Suprapubic skin (tissue), 4 donors: ENCODE results near the gene SRA1. TPM values are rescaled to one million over a fixed set of nuclear protein-coding genes. Genes with fewer than 3 reads are reported as not detected.

Source experiments
- DNase-seq, 2 donors: peaks; one replicate each; pipeline ENCODE4 v3.0.0-alpha.2; 2019; ENCODE audit warnings: low spot score in 2 of 2
- H3K27ac ChIP-seq: fragments of 200-600 bp; sonication (generic); one replicate; pipeline ENCODE4 v1.5.1; 2019
- H3K27me3 ChIP-seq: fragments of 200-600 bp; sonication (generic); one replicate; pipeline ENCODE4 v1.5.1; 2019
- H3K36me3 ChIP-seq: fragments of 200-600 bp; sonication (generic); one replicate; pipeline ENCODE4 v1.5.1; 2019
- H3K4me1 ChIP-seq: fragments of 200-600 bp; sonication (generic); one replicate; pipeline ENCODE4 v1.5.1; 2019
- H3K4me3 ChIP-seq: fragments of 200-600 bp; sonication (generic); one replicate; pipeline ENCODE4 v1.5.1; 2019; ENCODE audit warnings: mild to moderate bottlenecking
- H3K9me3 ChIP-seq: fragments of 200-600 bp; sonication (generic); one replicate; pipeline ENCODE4 v1.5.1; 2019
- EP300 ChIP-seq: sonication (generic); formaldehyde crosslinking; IDR thresholded peaks from one replicate; pipeline ENCODE4 v1.6.1; 2017; ENCODE audit warnings: antibody characterized with exemption
- POLR2A ChIP-seq, 2 donors: fragments of 450-650 bp; IDR thresholded peaks; one replicate each; pipeline ENCODE4 v1.6.1; 2017; ENCODE audit warnings: antibody characterized with exemption in 2 of 2, mild to moderate bottlenecking in 2 of 2, moderate library complexity in 2 of 2
- POLR2AphosphoS5 ChIP-seq, 3 donors: sonication (generic); formaldehyde crosslinking; IDR thresholded peaks; one replicate each; pipeline ENCODE4 v1.6.1; 2017; ENCODE audit warnings: antibody characterized with exemption in 3 of 3
- WGBS: methylation state at CpG from one replicate; pipeline ENCODE4 v1.1.5; 2018; 5-methylcytosine and 5-hydroxymethylcytosine counted together
- total RNA-seq, 4 donors: library from RNA; depleted of rRNA; stranded (reverse); fragments of >200 nt; gene quantifications; one replicate each; pipeline ENCODE4 v1.1.0, GENCODE V29; 2016
- TF ChIP-seq, protein P1 (sequence below), 2 donors: fragments of 200-600 bp in 1 of 2; fragments of 450-650 bp in 1 of 2; sonication (generic) in 1 of 2; IDR thresholded peaks; one replicate each; pipeline ENCODE4 v1.5.1; 2016 to 2019; ENCODE audit warnings: antibody characterized with exemption in 2 of 2, mild to moderate bottlenecking in 1 of 2, moderate library complexity in 1 of 2

SRA1 gene
- total RNA-seq, 4 donors from 2014 or later, result 15.8 to 27.7 (median 17.6) TPM

DNA sequence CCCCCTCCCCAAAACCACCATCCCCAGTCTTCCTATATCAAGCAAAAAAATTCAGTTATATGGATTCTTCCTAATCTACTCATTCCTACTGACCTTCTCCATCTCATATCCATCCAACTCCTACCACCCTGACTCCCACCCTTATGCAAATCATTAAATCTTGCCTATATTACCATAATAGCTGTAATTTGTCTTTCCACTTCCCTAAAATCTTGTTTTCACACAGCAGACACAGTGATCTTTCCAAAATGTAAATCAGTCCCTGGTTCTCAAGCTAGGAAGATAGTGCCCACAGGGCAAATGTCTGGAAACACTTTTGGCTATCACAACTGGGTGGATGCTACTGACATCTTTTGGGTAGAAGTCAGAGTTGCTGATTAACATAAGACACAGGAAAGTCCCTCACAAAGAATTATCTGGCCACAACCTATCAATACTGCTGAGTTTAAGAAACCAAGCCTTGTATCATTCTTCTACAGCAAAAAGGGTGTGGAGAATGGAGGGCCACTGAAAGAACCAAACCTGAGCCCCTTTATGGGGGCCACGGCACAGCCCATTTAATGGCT, 1.4 kb downstream of the SRA1 start:
- DNase-seq, result no peak
- TF ChIP-seq POLR2A (IDR thresholded peaks at IDR 0.05) (no peak), POLR2AphosphoS5 (IDR thresholded peaks at IDR 0.05) (no peak), EP300 (no peak)
- TF ChIP-seq, protein P1, sequence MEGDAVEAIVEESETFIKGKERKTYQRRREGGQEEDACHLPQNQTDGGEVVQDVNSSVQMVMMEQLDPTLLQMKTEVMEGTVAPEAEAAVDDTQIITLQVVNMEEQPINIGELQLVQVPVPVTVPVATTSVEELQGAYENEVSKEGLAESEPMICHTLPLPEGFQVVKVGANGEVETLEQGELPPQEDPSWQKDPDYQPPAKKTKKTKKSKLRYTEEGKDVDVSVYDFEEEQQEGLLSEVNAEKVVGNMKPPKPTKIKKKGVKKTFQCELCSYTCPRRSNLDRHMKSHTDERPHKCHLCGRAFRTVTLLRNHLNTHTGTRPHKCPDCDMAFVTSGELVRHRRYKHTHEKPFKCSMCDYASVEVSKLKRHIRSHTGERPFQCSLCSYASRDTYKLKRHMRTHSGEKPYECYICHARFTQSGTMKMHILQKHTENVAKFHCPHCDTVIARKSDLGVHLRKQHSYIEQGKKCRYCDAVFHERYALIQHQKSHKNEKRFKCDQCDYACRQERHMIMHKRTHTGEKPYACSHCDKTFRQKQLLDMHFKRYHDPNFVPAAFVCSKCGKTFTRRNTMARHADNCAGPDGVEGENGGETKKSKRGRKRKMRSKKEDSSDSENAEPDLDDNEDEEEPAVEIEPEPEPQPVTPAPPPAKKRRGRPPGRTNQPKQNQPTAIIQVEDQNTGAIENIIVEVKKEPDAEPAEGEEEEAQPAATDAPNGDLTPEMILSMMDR (IDR thresholded peaks at IDR 0.05), result no peak
- Histone ChIP-seq H3K4me1 (peaks cover 32% of the 10 kb centered on the region), H3K36me3 (peaks cover 27% of the 10 kb centered on the region), H3K27ac (no peak overlapping the region), H3K4me3 (peak overlapping the region; percentile 76), H3K9me3 (no peaks in the 10 kb centered on the region), H3K27me3 (no peaks in the 10 kb centered on the region)
- 66% methylated on average over 1 of the region's 1 CpG for WGBS

DNA sequence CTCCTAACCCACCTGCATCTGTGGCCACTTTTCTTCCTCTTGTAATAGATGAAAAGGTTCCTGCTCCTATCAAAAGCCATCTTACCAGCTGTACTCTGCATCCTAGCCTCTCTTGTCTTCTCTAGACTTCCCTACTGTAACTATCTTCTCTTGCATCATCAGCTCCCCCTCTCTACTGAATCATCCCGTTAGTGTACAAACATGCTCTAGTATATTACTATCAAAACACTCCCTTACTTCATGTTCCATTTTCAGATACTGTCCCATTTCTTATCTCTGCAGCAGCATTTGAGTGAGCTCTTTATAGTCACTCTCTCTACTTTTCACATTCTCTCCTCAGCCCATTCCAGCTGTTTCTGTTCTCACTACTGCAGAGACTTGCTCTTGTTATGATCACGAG, 2.8 kb downstream of the SRA1 start:
- TF ChIP-seq, protein P1 (IDR thresholded peaks at IDR 0.05), result no peak
- no peak for TF ChIP-seq POLR2A (IDR thresholded peaks at IDR 0.05)
- TF ChIP-seq POLR2AphosphoS5 (IDR thresholded peaks at IDR 0.05), result no peak
- no peak for TF ChIP-seq EP300
- DNase-seq, result no peak
- WGBS, result 59% methylated on average over 2 of the region's 2 CpGs
- Histone ChIP-seq H3K4me3 (no peak overlapping the region), H3K27me3 (no peaks in the 10 kb centered on the region), H3K9me3 (no peaks in the 10 kb centered on the region), H3K27ac (no peak overlapping the region), H3K36me3 (peaks cover 32% of the 10 kb centered on the region), H3K4me1 (peaks cover 40% of the 10 kb centered on the region)

DNA sequence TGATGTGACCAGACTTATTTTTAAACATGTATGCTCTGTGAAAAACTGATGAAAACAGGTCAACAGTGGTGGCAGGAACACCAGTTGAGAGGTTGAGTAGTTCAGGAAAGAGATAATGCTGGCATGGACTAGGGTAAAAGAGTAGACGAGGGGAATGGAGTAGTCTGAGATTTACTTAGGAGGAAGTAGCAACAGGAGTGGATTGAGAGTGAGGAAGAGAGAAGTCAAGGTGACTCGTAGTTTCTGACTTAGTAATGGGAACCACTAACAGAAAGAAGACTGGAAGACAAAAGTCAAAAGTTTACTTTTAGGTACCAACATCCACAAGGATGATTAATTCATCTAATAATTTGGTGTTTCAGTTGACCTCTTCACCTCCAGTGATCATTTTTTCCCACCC, 3.6 kb downstream of the SRA1 start:
- WGBS, result 78% methylated on average over 2 of the region's 2 CpGs
- DNase-seq, result no peak
- Histone ChIP-seq H3K4me1 (peaks cover 48% of the 10 kb centered on the region), H3K36me3 (peaks cover 32% of the 10 kb centered on the region), H3K27me3 (no peaks in the 10 kb centered on the region), H3K4me3 (no peak overlapping the region), H3K9me3 (no peaks in the 10 kb centered on the region), H3K27ac (no peak overlapping the region)
- no peak for TF ChIP-seq POLR2AphosphoS5 (IDR thresholded peaks at IDR 0.05)
- TF ChIP-seq POLR2A (IDR thresholded peaks at IDR 0.05), result no peak
- TF ChIP-seq, protein P1 (IDR thresholded peaks at IDR 0.05), result no peak
- no peak for TF ChIP-seq EP300

DNA sequence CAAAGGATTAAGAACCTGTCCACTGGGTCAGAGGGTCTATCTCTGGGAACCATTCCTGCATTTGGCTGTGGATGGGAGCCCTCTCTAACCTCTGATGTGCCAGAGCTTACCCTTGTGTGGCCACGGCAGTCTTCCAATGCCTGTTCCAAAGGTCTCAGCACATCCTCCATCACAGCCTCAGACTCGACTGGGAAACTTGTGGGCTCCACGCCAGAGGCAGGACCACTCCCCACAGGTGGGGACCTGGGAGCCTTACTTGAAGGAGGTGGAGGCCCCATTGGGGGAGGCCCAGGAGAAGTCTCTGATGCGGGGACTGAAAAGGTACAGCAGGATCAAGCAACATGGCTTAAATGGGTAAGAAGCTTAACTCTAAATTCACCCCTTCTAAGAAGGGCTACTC, 5.4 kb downstream of the SRA1 start:
- WGBS, result 75% methylated on average over 4 of the region's 4 CpGs
- Histone ChIP-seq H3K4me1 (peaks cover 62% of the 10 kb centered on the region), H3K27me3 (no peaks in the 10 kb centered on the region), H3K9me3 (no peaks in the 10 kb centered on the region), H3K27ac (no peak overlapping the region), H3K4me3 (no peak overlapping the region), H3K36me3 (peaks cover 32% of the 10 kb centered on the region)
- DNase-seq, result no peak
- TF ChIP-seq EP300 (no peak), POLR2A (IDR thresholded peaks at IDR 0.05) (no peak), POLR2AphosphoS5 (IDR thresholded peaks at IDR 0.05) (no peak)
- TF ChIP-seq, protein P1 (IDR thresholded peaks at IDR 0.05), result no peak

DNA sequence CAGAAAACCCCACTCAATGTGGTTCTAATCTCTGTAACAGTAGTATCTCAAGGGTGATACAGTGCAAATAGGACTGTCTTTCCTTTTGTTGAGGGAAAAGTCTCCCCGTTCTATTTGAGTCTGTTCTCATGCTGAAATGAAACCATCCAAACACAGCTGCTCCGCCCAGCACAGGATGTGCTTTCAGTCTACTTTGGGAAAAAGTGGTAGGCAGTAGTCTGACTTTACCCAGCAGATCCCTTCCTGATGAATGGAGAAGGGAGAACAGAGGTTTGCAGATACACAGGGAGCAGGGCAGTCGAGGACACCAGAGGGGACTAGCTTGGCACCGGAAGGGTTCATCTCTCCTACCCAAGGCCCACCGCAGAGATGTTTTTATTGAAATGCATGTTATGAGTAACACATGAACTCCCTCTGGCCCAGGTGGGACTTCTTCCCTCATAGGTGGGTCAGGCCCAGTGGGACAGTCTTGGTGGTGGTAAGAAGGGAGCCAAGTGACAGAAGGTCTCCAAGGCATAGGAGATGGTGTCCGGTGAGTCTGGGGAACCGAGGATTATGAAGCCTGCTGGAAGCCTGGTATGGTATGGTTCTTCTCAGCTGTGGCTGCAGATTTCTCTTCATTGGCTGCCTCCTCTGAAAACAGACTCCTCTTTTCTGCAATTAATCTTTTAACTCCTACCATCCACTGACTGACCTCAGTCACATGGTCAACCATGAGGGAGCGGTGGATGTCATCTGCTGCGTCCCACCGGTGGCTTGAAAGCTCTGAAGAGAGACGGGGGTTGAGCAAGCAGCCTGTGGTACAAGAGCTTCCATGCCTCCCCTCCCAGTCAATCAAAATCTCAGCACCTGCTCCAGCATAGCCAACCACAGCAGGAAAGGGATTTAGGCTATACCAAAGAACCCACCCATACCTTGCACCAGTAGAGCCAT, 6.9 kb downstream of the SRA1 start:
- Histone ChIP-seq H3K27me3 (no peaks in the 10 kb centered on the region), H3K4me1 (peaks cover 53% of the 10 kb centered on the region), H3K9me3 (no peaks in the 10 kb centered on the region), H3K36me3 (peaks cover 32% of the 10 kb centered on the region), H3K4me3 (no peak overlapping the region), H3K27ac (no peak overlapping the region)
- WGBS, result 86% methylated on average over 10 of the region's 11 CpGs
- TF ChIP-seq EP300, result no peak
- TF ChIP-seq, protein P1 (IDR thresholded peaks at IDR 0.05), result no peak
- TF ChIP-seq POLR2AphosphoS5 (IDR thresholded peaks at IDR 0.05), result no peak
- TF ChIP-seq POLR2A (IDR thresholded peaks at IDR 0.05), result no peak
- DNase-seq, result peak in 1 of 2 donors; percentile 70
